Glutamatergic neuron (in vitro differentiated cells): ENCODE measurements around the gene HTT. TPM values are rescaled to one million over a fixed set of nuclear protein-coding genes. Genes with fewer than 3 reads are reported as not detected.

Source experiments
- DNase-seq: peaks from one replicate; pipeline ENCODE4 v3.0.0; 2022
- H3K27ac Mint-ChIP-seq: one replicate; pipeline ENCODE4 v1.8.0; 2020; ENCODE audit warnings: mild to moderate bottlenecking, mixed read lengths, inconsistent platforms; ENCODE audit not compliant: unreplicated experiment
- H3K27me3 Mint-ChIP-seq: one replicate; pipeline ENCODE4 v1.8.0; 2020; ENCODE audit warnings: mild to moderate bottlenecking, moderate library complexity, mixed read lengths, inconsistent platforms; ENCODE audit not compliant: unreplicated experiment
- H3K36me3 Mint-ChIP-seq: one replicate; pipeline ENCODE4 v1.8.0; 2020; ENCODE audit warnings: mild to moderate bottlenecking, mixed read lengths, inconsistent platforms; ENCODE audit not compliant: unreplicated experiment
- H3K4me1 Mint-ChIP-seq: one replicate; pipeline ENCODE4 v1.8.0; 2020; ENCODE audit warnings: mild to moderate bottlenecking, low read depth, mixed read lengths, inconsistent platforms; ENCODE audit not compliant: unreplicated experiment
- H3K4me3 Mint-ChIP-seq: one replicate; pipeline ENCODE4 v1.8.0; 2020; ENCODE audit warnings: mild to moderate bottlenecking, mixed read lengths, inconsistent platforms; ENCODE audit not compliant: unreplicated experiment
- H3K9me3 Mint-ChIP-seq: one replicate; pipeline ENCODE4 v1.8.0; 2020; ENCODE audit warnings: mild to moderate bottlenecking, moderate library complexity, mixed read lengths, inconsistent platforms; ENCODE audit not compliant: unreplicated experiment
- CTCF ChIP-seq: fragments of 200-600 bp; sonication (generic); IDR thresholded peaks from one replicate; pipeline ENCODE4 v1.5.0; 2021; ENCODE audit not compliant: partially characterized antibody, unreplicated experiment
- total RNA-seq: library from RNA; stranded (reverse); fragmentation: NEBNext Ultra II Directional; extraction: Animal tissue kit (Norgen Biotek cat#: 25700); gene quantifications from one replicate; pipeline ENCODE4 v1.2.1, GENCODE V29; 2021; ENCODE audit not compliant: unreplicated experiment

HTT gene
- total RNA-seq, 1 donor from 2014 or later, result 107 TPM

DNA sequence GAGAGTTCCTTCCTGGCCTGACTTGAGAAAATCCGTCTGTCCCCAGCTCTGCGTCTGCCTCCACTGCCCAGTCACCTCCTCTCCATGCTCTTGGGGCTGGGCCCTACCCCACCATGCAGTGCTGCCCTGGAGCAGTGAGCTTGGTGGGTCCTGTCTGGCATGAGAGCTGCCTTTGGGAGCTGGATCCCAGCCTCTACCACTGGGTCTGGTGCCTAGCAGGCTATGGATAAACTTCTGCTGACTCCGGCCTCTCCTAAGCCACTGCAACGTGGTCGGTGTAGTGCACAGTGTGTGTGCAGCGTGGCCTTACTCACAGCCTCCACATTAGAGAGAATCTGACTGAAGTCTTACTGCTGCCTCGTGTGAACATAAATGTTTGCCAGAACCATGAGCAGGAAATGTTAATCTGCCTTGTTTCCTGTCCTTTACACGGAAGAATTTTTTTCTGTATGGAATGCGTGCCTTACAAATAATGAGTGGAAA lies 47.6 kb downstream of the HTT start:
- DNase-seq, result no peak
- Mint-ChIP-seq H3K36me3 (peaks cover 14% of the 10 kb centered on the region), H3K9me3 (no peaks in the 10 kb centered on the region), H3K27me3 (no peaks in the 10 kb centered on the region), H3K27ac (peak overlapping the region; percentile 18), H3K4me1 (peaks cover 11% of the 10 kb centered on the region), H3K4me3 (no peak overlapping the region)
- no peak for TF ChIP-seq CTCF

GRCh38 chr4:3123181-3123671 lies 48.7 kb downstream of the HTT start:
- TF ChIP-seq CTCF, result no peak
- H3K27me3 Mint-ChIP-seq, result no peaks in the 10 kb centered on the region
- H3K27ac Mint-ChIP-seq, result peak overlapping the region; percentile 44
- H3K36me3 Mint-ChIP-seq, result peaks cover 14% of the 10 kb centered on the region
- H3K4me1 Mint-ChIP-seq, result peaks cover 11% of the 10 kb centered on the region
- no peak for DNase-seq
- H3K9me3 Mint-ChIP-seq, result no peaks in the 10 kb centered on the region
- H3K4me3 Mint-ChIP-seq, result no peak overlapping the region

GRCh38 chr4:3124070-3124767 lies 49.7 kb downstream of the HTT start:
- Mint-ChIP-seq H3K4me1 (peaks cover 11% of the 10 kb centered on the region), H3K27ac (no peak overlapping the region), H3K27me3 (no peaks in the 10 kb centered on the region), H3K9me3 (peaks cover 2% of the 10 kb centered on the region), H3K4me3 (no peak overlapping the region), H3K36me3 (peaks cover 11% of the 10 kb centered on the region)
- no peak for TF ChIP-seq CTCF
- DNase-seq, result no peak

DNA sequence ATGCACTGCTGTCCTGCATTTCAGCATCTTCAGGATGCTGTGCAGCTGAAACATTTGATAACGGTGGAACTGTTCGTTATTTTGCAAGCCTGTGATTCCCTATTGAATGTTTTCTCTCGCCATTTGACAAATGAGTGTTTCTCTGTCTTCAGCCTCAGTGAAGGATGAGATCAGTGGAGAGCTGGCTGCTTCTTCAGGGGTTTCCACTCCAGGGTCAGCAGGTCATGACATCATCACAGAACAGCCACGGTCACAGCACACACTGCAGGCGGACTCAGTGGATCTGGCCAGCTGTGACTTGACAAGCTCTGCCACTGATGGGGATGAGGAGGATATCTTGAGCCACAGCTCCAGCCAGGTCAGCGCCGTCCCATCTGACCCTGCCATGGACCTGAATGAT lies 52.6 kb downstream of the HTT start:
- Mint-ChIP-seq H3K27ac (no peak overlapping the region), H3K9me3 (peaks cover 4% of the 10 kb centered on the region), H3K4me1 (peaks cover 11% of the 10 kb centered on the region), H3K36me3 (peaks cover 5% of the 10 kb centered on the region), H3K27me3 (peaks cover 1% of the 10 kb centered on the region), H3K4me3 (no peak overlapping the region)
- no peak for TF ChIP-seq CTCF
- DNase-seq, result no peak

GRCh38 chr4:3128058-3128457 lies 53.6 kb downstream of the HTT start:
- no peak overlapping the region for H3K4me3 Mint-ChIP-seq
- peaks cover 8% of the 10 kb centered on the region for H3K4me1 Mint-ChIP-seq
- peaks cover 5% of the 10 kb centered on the region for H3K36me3 Mint-ChIP-seq
- peaks cover 1% of the 10 kb centered on the region for H3K27me3 Mint-ChIP-seq
- DNase-seq, result no peak
- no peak overlapping the region for H3K27ac Mint-ChIP-seq
- H3K9me3 Mint-ChIP-seq, result peaks cover 4% of the 10 kb centered on the region
- no peak for TF ChIP-seq CTCF
